Kidney glomerular epithelial cell (primary cell): Measurements from ENCODE around the gene ZDBF2.
A peak's percentile ranks its signal among the peaks of the same experiment; 100 is the strongest.
"Not testable (repeated sequence)": the region's sequence is repeated elsewhere in the genome, so short reads cannot be mapped to it uniquely, and the experiment has no call there.

ENCODE experiments used
- DNase-seq: peaks from one replicate; lab custom pipeline; 2025; lab: John Stamatoyannopoulos, UW

The ZDBF2 gene

DNA sequence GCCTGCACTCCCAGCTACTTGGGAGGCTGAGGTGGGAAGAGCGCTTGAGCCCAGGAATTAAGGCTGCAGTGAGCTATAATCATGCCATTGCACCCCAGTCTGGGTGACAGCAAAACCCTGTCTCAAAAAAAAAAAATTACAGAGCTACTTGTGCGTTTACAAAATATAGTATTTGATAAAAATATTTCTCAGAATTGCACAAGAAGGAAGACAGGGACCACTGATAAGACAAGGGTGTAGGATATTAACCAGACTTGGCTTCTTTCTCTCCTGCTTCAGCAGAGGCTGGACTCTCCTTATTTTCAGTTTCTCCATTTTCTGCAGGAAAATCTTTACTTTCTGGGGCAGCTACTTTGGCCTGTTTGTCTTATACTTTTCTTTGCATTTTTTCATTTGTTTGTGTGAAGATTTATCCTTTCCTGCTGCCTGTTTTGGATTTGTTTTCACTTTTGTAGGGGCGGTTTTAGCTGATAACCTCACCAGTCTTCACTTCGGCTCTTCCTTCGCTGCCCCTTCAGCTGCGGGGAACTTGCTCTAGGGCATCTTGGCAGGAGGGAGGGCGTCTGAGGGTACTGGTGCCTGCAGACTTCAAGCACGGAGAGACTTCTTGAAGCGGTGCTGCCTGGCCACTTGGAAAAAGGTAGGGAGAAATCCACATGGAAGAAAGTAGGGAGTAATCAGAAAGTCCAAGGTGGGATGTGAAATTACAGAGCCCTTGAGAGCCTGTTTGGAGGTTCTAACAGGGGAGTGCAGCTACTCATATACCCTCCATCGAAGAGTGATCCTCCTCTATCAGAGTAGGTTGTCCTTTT, 14.9 kb upstream of the ZDBF2 start:
- no peak for DNase-seq

GRCh38 chr2:206260188-206261012, 14.1 kb upstream of the ZDBF2 start:
- DNase-seq: no peak

DNA sequence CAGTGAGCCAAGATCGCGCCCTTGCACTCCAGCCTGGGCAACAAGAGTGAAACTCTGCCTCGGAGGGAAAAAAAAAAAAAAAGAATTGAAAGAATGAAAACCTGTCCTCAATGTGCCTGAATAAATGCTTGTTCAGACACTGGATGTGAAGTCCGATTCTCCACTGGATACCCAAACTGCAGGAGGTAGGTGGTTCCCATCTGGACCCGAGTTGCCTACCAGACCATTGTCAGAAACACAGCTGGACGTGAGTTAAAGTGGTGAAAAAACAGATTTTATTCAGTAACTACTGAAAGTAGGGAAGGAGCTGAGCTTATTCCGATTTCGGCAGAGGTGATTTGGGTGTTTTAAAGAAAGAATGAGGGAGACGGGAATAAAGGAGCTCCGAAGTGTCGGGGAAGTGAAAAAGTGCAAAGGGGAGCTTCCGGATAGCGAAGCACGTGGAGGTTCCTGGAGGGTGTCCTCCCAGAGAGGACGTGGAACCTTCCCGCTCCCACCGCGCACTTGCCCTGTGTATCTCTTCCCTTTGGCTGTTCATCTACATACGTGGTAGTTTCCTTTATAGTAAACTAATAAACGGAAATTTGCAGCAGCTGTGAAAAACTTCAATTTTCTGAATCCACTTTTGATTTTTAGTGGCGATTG, 10.4 kb upstream of the ZDBF2 start:
- no peak for DNase-seq

- DNase-seq: no peak
These were observed 8.0 kb upstream of the ZDBF2 start for GRCh38 chr2:206266130-206267125.

DNA sequence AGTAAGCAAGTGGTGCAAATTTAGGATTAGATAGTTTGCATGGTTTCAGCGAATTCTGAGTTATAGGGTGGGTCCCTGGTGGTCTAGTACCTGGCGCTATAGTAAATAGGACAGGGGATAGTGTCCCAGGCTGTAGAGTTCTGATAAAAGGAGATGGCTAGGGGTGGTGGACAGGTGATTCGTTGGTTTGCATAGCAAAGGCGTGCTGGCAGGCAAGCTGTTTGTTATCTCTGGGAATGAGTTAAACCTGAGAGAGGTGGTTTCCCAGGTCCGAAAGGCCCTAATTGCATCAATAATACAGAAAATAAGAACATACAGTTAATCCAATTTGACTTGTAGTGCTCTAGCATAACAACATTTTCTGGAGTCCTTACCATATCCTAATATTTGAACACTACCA, 6.9 kb upstream of the ZDBF2 start:
- no peak for DNase-seq

DNA sequence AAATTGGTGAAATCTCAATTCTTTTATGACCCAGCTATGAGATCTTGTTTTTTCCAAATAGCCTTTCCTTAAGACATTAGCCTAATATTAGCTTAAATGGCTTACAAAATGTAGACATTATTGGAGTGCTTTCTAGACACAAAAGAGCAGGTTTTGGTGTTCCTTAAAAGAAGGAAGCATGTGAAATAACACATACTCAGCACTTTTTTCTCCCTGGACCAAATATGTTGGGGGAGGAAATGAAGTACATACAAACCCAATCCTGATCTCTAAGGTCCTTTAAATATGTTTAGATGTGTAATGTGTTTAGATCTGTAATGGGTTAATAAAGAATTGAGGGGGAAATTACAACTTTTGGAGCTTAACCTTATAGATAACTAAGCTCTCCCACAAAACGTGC, 3.4 kb upstream of the ZDBF2 start:
- DNase-seq: no peak

GRCh38 chr2:206273905-206274304, 558 bp upstream of the ZDBF2 start:
- DNase-seq: no peak

GRCh38 chr2:206275312-206276055, 1.0 kb downstream of the ZDBF2 start:
- peak; percentile 6 for DNase-seq

- no peak for DNase-seq
These were observed 1.9 kb downstream of the ZDBF2 start for GRCh38 chr2:206276169-206276942.

DNA sequence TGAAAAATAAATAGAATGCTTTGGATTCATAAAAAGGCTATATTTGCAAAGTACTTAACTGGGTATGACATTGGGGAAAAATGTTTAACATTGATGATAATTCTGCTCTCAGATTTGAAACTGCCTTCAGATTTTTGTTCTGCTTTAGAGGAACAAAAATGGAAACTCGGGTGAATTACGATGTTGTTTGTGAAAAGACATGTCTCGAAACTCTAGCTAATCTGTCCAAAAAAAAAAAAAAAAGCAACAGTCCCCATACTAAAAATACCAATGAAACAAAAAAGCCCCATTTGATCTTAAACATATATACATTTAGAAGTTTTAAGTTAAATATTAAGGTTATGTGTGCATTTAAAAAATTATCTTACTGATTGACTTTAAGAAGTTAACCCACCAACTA, 3.0 kb downstream of the ZDBF2 start:
- DNase-seq: no peak

GRCh38 chr2:206282746-206283145, 8.3 kb downstream of the ZDBF2 start:
- DNase-seq: no peak

- DNase-seq: no peak
These were observed 12.7 kb downstream of the ZDBF2 start for GRCh38 chr2:206287197-206287596.

DNA sequence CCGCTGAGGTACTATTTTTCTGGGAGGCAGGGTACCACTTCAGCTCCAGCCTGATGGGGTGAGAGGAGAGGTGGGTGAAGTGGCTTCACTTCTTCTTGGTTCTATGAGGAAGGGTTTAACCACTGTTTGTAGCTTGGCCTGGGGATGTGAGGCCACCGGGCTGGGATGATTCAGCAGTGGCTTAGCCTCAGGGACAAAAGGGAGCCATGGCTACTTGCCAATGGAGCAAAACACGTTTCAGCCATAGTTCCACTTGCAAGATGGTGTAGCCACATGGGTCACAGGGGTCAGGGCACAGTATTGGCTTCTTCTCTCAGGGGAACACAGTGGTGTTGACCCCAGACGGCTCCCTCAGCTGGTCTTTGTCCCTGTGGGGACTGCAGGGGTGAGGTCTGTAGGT, 14.9 kb downstream of the ZDBF2 start:
- DNase-seq: no peak

GRCh38 chr2:206296128-206296527, 21.7 kb downstream of the ZDBF2 start:
- DNase-seq: peak; percentile 33

DNA sequence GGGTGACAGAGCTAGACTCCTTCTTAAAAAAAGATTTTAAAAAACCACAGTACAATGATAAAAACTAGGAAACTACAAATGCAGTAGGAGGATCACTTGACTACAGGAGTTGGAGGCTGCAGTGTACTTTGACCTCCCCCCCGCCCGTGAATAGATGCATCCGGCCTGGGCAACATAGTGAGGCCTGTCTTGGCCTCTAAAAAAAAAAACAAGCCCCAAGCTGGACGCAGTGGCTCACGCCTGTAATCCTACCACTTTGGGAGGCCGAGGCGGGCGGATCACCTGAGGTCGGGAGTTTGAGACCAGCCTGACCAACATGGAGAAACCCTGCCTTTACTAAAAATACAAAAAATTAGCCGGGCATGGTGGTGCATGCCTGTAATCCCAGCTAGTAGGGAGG, 25.1 kb downstream of the ZDBF2 start:
- not testable (repeated sequence) for DNase-seq

DNA sequence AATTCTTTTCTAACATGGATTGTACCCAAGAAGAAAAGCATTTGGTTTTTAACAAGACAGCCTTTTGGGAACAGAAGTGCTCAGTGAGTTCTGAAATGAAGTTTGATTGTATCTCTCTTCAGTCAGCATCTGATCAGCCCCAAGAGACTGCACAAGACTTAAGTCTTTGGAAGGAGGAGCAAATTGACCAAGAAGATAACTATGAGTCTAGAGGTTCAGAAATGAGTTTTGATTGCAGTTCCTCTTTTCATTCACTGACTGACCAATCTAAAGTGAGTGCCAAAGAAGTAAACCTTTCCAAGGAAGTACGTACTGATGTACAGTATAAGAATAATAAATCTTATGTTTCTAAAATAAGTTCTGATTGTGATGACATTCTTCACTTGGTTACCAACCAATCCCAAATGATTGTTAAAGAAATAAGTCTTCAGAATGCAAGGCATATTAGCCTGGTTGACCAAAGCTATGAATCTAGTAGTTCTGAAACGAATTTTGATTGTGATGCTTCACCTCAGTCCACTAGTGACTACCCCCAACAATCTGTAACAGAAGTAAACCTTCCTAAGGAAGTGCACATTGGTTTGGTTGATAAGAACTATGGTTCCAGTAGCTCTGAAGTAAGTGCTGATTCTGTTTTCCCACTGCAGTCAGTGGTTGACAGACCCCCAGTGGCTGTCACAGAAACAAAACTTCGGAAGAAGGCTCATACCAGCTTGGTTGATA, 31.2 kb downstream of the ZDBF2 start:
- no peak for DNase-seq

DNA sequence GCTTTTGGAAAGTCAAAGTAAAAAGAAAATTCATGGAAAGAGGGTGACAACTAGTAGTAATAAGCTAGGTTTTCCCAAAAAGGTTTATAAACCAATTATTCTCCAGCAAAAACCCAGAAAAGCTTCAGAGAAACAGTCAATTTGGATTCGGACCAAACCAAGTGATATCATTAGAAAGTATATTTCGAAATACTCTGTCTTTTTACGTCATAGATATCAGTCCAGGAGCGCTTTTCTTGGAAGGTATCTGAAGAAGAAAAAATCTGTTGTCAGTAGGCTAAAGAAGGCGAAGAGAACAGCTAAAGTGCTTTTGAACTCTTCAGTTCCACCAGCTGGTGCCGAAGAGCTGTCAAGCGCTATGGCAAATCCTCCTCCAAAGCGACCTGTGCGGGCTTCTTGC, 36.6 kb downstream of the ZDBF2 start:
- DNase-seq: no peak

DNA sequence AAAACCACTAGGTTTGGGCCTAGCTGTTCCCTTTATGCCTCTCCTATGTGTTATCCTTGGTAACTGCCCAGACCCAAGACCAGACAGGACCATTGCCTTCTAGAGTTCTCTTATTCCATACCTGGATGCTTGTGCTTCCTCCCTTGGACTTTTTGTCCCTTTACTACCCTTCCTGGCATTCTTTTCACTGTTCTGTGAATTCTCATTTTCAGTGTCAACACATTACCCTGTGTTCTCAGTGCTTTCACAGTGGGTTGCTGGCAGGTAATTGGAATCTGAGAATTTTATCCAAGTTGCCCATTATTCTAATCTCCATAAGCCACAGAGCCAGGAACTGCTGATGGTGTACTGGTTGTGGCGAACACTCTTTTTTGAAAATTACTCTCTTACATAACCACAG, 41.7 kb downstream of the ZDBF2 start:
- DNase-seq: no peak

GRCh38 chr2:206323033-206323432, 48.6 kb downstream of the ZDBF2 start:
- DNase-seq: no peak
